GM06990 (cell line): Measurements from ENCODE around the gene CRYAA.
"Not testable (repeated sequence)": the region's sequence is repeated elsewhere in the genome, so short reads cannot be mapped to it uniquely, and the experiment has no call there.

ENCODE experiments used
- DNase-seq: peaks from one replicate; pipeline ENCODE4 v3.0.0-alpha.2; 2011; ENCODE audit not compliant: insufficient read length; ENCODE audit errors: extremely low read depth
- H3K27me3 ChIP-seq: replicated peaks from 2 replicates; pipeline ENCODE4 v1.6.0; 2011; ENCODE audit warnings: low read length; ENCODE audit not compliant: control insufficient read depth, insufficient read depth
- H3K36me3 ChIP-seq: 2 replicates; pipeline ENCODE4 v1.5.1; 2011; ENCODE audit warnings: low read length; ENCODE audit not compliant: control insufficient read depth, insufficient read depth
- H3K4me3 ChIP-seq: replicated peaks from 2 replicates; pipeline ENCODE4 v1.5.1; 2011; ENCODE audit warnings: low read depth, mild to moderate bottlenecking, control low read depth, low read length

Gene CRYAA

DNA sequence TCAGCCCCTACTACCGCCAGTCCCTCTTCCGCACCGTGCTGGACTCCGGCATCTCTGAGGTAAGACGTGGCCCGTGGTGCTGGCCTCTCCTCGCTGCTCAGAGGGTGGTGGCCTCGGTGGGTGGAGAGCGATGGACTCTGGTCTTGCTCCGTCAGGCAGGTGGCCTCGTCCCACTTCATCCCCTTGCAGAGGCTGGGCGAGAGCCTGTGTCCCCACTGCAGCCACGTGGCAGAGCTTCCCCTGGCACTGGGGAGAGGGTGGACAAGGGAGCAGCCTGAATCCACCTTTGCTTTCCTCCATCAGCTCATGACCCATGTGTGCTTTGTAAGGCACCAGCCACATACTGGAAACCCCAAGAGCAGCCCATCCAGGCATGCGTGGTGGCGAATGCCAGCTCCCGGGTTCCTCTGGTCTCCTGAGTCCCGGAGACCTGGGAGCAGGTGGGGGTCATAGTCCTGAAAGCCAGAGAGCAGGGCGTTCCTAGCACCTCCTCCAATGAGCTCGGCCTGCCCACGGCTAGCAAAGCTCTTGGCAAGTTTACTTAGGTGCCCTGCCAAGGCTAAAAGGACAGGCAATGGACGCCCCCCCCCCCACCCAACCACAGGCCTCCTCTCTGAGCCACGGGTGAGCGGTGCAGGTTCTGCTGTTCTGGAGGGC, 550 bp downstream of the CRYAA start:
- not testable (repeated sequence) for H3K4me3 ChIP-seq, H3K27me3 ChIP-seq, DNase-seq, H3K36me3 ChIP-seq

DNA sequence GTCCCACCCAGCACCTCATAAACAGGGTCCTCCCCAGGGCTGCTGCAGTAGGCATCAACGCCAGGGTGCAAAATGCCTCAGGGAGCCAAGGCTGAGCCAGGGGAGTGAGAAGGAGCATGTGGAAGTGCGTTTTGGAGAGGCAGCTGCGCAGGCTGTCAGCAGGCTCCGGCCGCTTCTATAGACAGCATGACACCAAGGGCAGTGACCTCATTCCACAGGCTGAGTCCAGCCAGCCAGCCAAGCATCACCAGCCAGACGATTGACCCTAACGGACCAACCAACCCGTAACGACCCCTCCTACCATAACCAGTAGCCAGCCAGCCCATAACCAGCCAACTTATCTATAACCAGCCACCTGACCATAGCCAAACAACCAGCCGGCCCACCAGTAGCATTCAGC, 1.1 kb downstream of the CRYAA start:
- not testable (repeated sequence) for H3K27me3 ChIP-seq, H3K36me3 ChIP-seq, H3K4me3 ChIP-seq, DNase-seq

DNA sequence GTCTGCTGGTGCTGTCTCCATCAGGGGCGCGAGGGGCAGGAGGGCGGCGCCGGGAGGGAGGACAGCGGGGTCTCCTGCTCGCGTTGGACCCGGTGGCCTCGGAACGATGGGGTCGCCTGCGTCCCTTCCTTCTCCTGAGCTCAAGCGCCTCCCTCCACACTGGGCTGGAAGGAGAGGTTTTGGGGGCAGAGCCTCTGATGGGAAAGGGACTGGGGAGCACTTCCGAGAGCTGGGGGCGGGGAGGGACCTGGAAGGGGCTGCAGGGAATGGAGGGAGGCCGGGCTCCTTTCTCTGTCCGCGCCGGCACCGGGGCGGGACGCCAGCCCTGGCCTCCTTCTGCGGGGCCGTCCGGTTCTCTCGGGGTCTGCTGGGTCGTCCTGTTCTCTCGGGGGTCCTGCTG, 4.0 kb downstream of the CRYAA start:
- not testable (repeated sequence) for H3K36me3 ChIP-seq, H3K4me3 ChIP-seq, DNase-seq, H3K27me3 ChIP-seq

DNA sequence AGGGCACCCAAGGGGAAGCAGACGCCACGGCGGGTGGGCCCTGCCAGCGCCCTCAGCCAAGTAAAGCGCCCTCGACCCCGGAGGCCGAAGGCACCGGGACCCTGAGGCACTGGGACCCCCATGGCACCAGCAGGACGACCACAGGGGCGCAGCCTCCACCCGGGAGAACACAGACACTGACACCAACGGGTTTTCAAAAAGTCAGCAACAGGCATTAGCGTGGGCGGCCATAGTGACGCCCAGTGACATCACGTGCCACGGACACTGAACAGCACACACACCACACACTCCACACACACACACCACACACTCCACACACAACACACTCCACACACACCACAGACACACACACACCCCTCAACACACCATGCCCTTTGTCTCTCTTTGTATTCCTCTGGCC, 4.6 kb downstream of the CRYAA start:
- not testable (repeated sequence) for H3K27me3 ChIP-seq, H3K36me3 ChIP-seq, H3K4me3 ChIP-seq, DNase-seq

DNA sequence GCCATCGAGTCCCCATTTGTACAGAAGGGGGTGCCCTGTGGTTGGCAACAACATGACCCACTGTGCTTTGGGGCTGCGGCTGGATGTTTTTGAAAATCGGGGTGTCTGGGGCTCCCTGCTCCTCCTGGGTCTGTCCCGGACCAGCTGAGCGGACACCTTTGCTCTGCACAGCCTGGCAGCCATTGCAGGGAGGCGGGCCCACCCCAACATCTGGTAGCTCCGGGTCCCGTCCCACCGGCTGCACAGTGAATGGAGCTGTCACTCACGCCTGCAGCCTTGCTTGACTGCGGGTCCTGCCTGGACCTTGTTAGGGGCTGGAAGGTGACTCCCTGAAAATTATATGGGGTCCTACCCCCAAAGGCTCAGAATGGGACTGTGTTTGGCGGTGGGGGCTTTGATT, 5.1 kb downstream of the CRYAA start:
- DNase-seq, H3K27me3 ChIP-seq, H3K4me3 ChIP-seq, H3K36me3 ChIP-seq: not testable (repeated sequence)

DNA sequence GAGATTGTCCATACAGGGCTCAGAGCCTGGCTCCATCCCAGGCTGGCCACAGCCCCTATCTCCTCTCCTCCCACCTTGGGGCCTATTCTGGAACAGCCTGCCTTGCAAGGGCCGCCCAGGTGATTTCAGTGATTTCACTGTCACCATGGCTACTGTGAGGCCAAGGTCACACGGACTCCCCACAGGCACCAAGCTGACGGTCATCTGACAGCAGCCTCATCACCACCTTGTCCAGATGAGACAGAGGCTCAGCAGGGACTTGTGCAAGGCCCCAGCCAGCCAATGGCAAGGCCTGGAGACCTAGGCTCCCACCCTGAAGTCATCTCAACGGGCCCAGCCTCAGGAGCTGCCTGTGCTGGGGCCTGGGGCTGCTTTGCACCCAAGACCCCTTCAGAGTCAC, 6.2 kb downstream of the CRYAA start:
- not testable (repeated sequence) for H3K36me3 ChIP-seq, DNase-seq, H3K27me3 ChIP-seq, H3K4me3 ChIP-seq

DNA sequence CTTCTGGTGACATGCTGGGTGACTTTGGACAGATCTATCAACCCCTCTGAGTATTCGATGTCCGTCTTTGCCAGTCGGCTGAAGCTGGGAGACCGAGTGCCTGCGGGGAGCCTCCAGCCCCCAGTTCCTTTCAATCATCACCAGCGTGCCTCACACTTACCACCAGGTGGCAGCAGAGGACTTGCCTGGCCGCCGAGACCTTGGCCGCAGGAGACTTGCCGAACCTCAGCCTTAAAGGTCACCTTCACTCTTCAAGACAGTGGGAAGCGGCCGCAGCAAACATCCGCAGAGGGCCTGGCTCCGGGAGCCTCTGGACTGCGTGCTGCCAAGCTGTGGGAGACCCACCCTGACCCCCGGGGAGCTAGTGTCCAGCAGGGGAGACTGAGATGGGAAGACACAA, 7.8 kb downstream of the CRYAA start:
- DNase-seq, H3K27me3 ChIP-seq, H3K4me3 ChIP-seq, H3K36me3 ChIP-seq: not testable (repeated sequence)

DNA sequence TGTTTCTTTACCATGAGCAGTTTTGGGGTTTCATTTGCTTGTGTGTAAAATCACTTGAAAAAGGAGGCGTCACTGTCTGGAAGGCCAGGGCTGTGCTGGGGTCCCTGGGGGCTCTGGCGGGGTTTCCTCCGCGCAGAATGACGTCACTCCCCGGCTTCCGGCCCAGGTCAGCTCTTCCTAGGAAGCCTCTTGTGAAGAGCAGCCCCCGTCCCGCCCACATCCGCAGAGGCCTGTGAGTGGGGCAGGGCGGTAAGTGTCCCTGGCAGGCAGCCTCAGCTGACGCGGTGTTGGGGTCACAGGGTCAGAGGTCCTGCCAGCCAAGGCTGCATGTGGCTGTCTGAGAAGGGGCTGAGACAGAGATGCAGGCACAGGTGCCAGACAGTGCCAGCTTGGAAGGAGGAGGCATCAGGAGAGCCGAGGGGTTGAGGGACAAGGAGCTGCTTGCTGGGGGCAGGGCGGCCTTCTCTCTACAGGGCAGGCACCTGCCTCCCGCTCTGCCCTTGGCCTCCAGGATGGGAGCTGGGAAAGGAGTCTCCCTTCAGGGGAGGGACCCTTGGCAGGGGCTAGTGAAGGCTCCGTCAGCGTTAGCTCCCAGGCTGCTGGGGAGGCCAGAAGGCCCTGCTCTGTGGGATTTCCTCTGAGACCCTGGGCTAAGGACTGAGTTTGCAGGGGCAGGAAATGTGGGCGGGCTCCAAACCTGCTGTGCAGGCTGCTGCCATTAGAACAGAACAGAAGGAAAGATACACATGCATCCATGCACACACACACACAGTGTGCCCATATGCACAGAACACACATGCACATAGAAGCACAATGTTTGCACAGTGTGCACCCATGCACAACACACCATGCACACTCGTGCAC, 8.5 kb downstream of the CRYAA start:
- H3K4me3 ChIP-seq, DNase-seq, H3K36me3 ChIP-seq, H3K27me3 ChIP-seq: not testable (repeated sequence)

DNA sequence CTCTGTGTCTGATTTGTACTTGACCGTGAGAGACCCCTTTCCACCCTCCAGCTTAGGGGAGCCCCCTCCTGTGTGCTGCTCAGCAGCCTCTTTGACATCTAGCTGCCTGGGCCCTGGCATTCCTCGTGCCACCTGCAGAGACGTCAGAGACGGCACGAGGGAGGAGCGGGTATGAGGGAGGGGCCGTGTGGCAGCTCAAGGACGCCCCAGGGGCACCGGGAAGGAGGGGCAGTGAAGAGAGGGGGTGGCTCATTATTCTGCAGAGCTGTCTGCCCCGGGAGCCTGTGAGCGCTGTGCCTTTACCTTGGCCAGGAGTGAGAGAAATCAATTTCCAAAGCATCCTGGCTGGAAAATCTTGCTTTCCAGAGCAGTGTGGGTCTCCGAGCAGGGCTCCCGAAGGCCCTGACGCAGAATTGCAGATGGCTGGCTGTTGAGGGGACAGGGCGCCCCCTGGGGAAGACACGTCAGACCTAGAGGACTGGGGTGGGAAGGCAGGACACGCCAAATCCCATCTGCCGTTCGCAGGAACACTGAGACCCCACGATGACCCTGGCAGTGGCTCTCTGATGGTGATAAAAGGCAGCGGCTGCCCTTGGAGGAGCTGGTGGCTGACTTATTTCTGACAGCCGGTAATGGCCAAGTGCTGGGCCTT, 9.5 kb downstream of the CRYAA start:
- not testable (repeated sequence) for H3K36me3 ChIP-seq, DNase-seq, H3K27me3 ChIP-seq, H3K4me3 ChIP-seq

DNA sequence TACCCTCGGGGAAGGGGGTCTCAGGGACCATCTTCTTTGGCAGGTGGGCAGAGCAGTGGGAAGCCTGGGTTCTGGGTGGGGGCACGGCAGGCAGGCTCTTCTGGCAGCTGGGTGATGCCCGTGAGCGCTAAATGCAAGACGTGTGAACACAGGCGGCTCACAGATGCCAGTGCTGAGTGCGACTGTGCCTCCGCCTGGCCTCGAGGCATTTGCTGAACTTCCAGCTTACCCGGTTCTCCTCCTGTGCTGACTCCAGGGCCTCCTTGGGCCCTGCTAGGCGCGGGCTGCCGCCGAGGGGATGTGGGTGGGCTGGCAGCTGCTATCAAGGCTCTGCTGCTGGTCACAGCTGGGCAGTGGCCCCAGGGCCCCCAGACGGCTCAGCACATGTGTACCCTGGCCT, 12.2 kb downstream of the CRYAA start:
- not testable (repeated sequence) for H3K27me3 ChIP-seq, DNase-seq, H3K36me3 ChIP-seq, H3K4me3 ChIP-seq

DNA sequence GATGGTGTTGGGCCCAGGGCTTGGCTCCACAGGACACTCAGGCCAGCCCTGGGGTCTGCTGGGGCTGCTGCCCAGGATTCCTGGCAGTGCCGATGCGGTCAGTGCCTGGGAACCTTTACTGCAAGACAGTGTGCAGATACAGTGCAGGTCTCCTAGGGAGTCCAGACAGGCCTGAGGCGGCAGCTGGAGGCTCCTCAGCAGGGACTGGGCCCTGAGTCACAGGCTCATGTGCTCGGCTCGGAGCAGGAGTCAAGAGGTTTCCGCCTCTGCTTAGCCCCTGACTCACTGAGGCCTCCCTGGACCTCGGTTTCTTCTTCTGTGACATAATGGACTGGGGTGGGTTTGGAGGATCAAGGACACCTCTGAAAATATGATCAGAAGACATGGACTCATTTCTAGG, 18.5 kb downstream of the CRYAA start:
- DNase-seq, H3K4me3 ChIP-seq, H3K27me3 ChIP-seq, H3K36me3 ChIP-seq: not testable (repeated sequence)
